IPS-20b (cell line): ENCODE measurements around the gene DCC.
"Not testable (repeated sequence)": the region's sequence is repeated elsewhere in the genome, so short reads cannot be mapped to it uniquely, and the experiment has no call there.

Experiments
- H3K27ac ChIP-seq: one replicate; pipeline ENCODE4 v1.5.1; 2013; ENCODE audit warnings: low read length
- H3K27me3 ChIP-seq: 2 replicates; pipeline ENCODE4 v1.6.1; 2013; ENCODE audit warnings: mild to moderate bottlenecking, low read length, inconsistent platforms; ENCODE audit not compliant: insufficient read depth
- H3K36me3 ChIP-seq: 2 replicates; pipeline ENCODE4 v1.6.1; 2013; ENCODE audit warnings: low read depth, mild to moderate bottlenecking, inconsistent platforms, low read length, moderate library complexity; ENCODE audit not compliant: insufficient read depth
- H3K4me1 ChIP-seq: 2 replicates; pipeline ENCODE4 v1.6.1; 2013; ENCODE audit warnings: mild to moderate bottlenecking, control low read depth, inconsistent platforms, low read length, moderate library complexity; ENCODE audit not compliant: insufficient read depth
- H3K4me3 ChIP-seq: 2 replicates; pipeline ENCODE4 v1.5.1; 2013; ENCODE audit warnings: mild to moderate bottlenecking, low read length, inconsistent platforms
- H3K9ac ChIP-seq: 2 replicates; pipeline ENCODE4 v1.6.1; 2013; ENCODE audit warnings: low read depth, mild to moderate bottlenecking, inconsistent platforms, low read length, moderate library complexity
- H3K9me3 ChIP-seq: 2 replicates; pipeline ENCODE4 v1.6.1; 2013; ENCODE audit warnings: mild to moderate bottlenecking, low read depth, low read length, inconsistent platforms; ENCODE audit not compliant: insufficient read depth

Gene DCC

GRCh38 chr18:53490019-53490418 lies 1150.0 kb downstream of the DCC start:
- no peak overlapping the region for H3K4me3 ChIP-seq
- no peaks in the 10 kb centered on the region for H3K9me3 ChIP-seq
- no peak overlapping the region for H3K27ac ChIP-seq
- no peaks in the 10 kb centered on the region for H3K4me1 ChIP-seq
- H3K27me3 ChIP-seq, result no peaks in the 10 kb centered on the region
- H3K9ac ChIP-seq, result no peak overlapping the region
- no peaks in the 10 kb centered on the region for H3K36me3 ChIP-seq

- H3K36me3 ChIP-seq, result no peaks in the 10 kb centered on the region
- no peak overlapping the region for H3K27ac ChIP-seq
- H3K9ac ChIP-seq, result no peak overlapping the region
- H3K27me3 ChIP-seq, result no peaks in the 10 kb centered on the region
- no peaks in the 10 kb centered on the region for H3K4me1 ChIP-seq
- no peaks in the 10 kb centered on the region for H3K9me3 ChIP-seq
- H3K4me3 ChIP-seq, result no peak overlapping the region
These were observed 1156.0 kb downstream of the DCC start for GRCh38 chr18:53496028-53496427.

GRCh38 chr18:53503914-53504441 lies 1164.0 kb downstream of the DCC start:
- no peaks in the 10 kb centered on the region for H3K27me3 ChIP-seq
- H3K4me1 ChIP-seq, result no peaks in the 10 kb centered on the region
- H3K36me3 ChIP-seq, result no peaks in the 10 kb centered on the region
- H3K9me3 ChIP-seq, result no peaks in the 10 kb centered on the region
- no peak overlapping the region for H3K4me3 ChIP-seq
- H3K27ac ChIP-seq, result no peak overlapping the region
- H3K9ac ChIP-seq, result no peak overlapping the region

GRCh38 chr18:53508529-53508928 lies 1168.5 kb downstream of the DCC start:
- no peaks in the 10 kb centered on the region for H3K27me3 ChIP-seq
- H3K4me3 ChIP-seq, result no peak overlapping the region
- no peaks in the 10 kb centered on the region for H3K4me1 ChIP-seq
- no peaks in the 10 kb centered on the region for H3K36me3 ChIP-seq
- no peak overlapping the region for H3K9ac ChIP-seq
- no peak overlapping the region for H3K27ac ChIP-seq
- no peaks in the 10 kb centered on the region for H3K9me3 ChIP-seq

DNA sequence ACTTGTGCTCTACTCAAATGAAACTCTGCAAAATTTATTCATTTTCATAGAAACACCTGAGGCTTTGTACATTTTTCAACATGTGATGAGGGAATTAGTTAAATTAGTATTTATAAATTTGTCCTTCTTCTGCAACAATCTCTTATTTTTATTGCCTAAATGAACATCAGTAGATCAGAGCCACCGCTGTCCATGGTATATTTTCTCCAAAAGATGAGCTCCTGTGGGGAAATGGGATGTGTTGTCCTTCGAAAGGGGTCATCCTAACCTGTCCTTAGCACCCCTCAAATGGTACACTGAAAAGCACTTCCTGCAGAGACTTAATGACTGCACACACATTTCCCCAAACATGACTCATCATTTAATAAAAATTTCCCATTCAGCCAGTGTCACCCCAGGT lies 1169.9 kb downstream of the DCC start:
- H3K27ac ChIP-seq, result no peak overlapping the region
- H3K4me1 ChIP-seq, result no peaks in the 10 kb centered on the region
- no peaks in the 10 kb centered on the region for H3K27me3 ChIP-seq
- no peak overlapping the region for H3K9ac ChIP-seq
- H3K9me3 ChIP-seq, result no peaks in the 10 kb centered on the region
- no peak overlapping the region for H3K4me3 ChIP-seq
- no peaks in the 10 kb centered on the region for H3K36me3 ChIP-seq

- H3K9me3 ChIP-seq, H3K27me3 ChIP-seq, H3K4me3 ChIP-seq, H3K27ac ChIP-seq, H3K9ac ChIP-seq, H3K4me1 ChIP-seq, H3K36me3 ChIP-seq: not testable (repeated sequence)
These were observed 1171.7 kb downstream of the DCC start for GRCh38 chr18:53511725-53512124.

- no peak overlapping the region for H3K4me3 ChIP-seq
- H3K27me3 ChIP-seq, result no peaks in the 10 kb centered on the region
- H3K9me3 ChIP-seq, result no peaks in the 10 kb centered on the region
- H3K4me1 ChIP-seq, result no peaks in the 10 kb centered on the region
- no peaks in the 10 kb centered on the region for H3K36me3 ChIP-seq
- H3K9ac ChIP-seq, result no peak overlapping the region
- no peak overlapping the region for H3K27ac ChIP-seq
These were observed 1181.1 kb downstream of the DCC start for GRCh38 chr18:53521068-53521467.

GRCh38 chr18:53526101-53526870 lies 1186.3 kb downstream of the DCC start:
- Histone ChIP-seq H3K27me3 (no peaks in the 10 kb centered on the region), H3K36me3 (no peaks in the 10 kb centered on the region), H3K9me3 (no peaks in the 10 kb centered on the region), H3K4me3 (no peak overlapping the region), H3K9ac (no peak overlapping the region), H3K27ac (no peak overlapping the region), H3K4me1 (no peaks in the 10 kb centered on the region)

DNA sequence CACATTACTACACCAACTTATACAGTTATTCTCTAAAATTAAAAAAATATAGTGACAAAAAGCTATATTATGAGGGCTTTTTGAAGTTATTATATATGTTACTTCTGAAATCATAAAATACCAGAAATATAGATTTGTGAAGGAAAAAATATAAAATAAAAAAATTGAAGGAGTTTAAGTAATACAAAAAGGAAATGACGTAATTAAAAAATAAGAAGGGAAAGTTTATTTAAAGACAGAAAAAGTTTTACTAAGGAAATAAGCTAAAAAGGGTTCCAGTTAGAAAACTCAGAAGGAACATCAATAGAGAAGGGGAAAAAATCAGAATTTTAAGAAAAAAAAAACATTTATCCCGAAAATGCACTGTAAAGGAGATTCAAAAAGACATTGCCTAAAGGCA lies 1187.4 kb downstream of the DCC start:
- Histone ChIP-seq H3K4me3 (no peak overlapping the region), H3K9me3 (no peaks in the 10 kb centered on the region), H3K27ac (no peak overlapping the region), H3K4me1 (peaks cover 4% of the 10 kb centered on the region; the same call in 1 of the 2 replicates), H3K36me3 (no peaks in the 10 kb centered on the region), H3K27me3 (no peaks in the 10 kb centered on the region), H3K9ac (no peak overlapping the region)

GRCh38 chr18:53531187-53531586 lies 1191.2 kb downstream of the DCC start:
- Histone ChIP-seq H3K27me3 (no peaks in the 10 kb centered on the region), H3K4me1 (peaks cover 4% of the 10 kb centered on the region; the same call in 1 of the 2 replicates), H3K9me3 (no peaks in the 10 kb centered on the region), H3K9ac (no peak overlapping the region), H3K27ac (no peak overlapping the region), H3K4me3 (no peak overlapping the region), H3K36me3 (no peaks in the 10 kb centered on the region)

- no peaks in the 10 kb centered on the region for H3K36me3 ChIP-seq
- H3K4me1 ChIP-seq, result peaks cover 4% of the 10 kb centered on the region; the same call in 1 of the 2 replicates
- no peak overlapping the region for H3K9ac ChIP-seq
- no peak overlapping the region for H3K27ac ChIP-seq
- no peak overlapping the region for H3K4me3 ChIP-seq
- H3K9me3 ChIP-seq, result no peaks in the 10 kb centered on the region
- H3K27me3 ChIP-seq, result no peaks in the 10 kb centered on the region
These were observed 1191.9 kb downstream of the DCC start for GRCh38 chr18:53531896-53532295.

DNA sequence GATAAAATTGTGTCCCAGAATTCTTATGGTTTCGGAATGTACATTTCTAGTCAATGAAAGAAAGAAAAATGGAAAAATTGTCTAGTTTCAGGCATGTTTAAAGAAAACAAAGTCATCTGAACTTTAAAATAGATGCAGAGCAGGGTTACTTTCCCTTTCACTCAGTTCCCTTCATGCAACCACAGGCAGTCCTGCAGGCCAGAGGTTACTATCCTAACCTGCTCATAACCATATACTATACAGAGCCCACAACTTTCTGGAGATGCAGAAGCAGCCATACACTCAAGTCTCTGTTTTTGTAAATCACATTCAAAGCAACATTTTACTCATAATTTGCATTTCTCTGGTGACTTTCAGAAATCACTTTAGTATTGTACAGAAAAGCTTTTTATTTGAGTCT lies 1194.2 kb downstream of the DCC start:
- Histone ChIP-seq H3K4me3 (no peak overlapping the region), H3K27me3 (no peaks in the 10 kb centered on the region), H3K27ac (no peak overlapping the region), H3K9me3 (no peaks in the 10 kb centered on the region), H3K4me1 (peaks cover 4% of the 10 kb centered on the region; the same call in 1 of the 2 replicates), H3K9ac (no peak overlapping the region), H3K36me3 (no peaks in the 10 kb centered on the region)
